Prostate gland (tissue), 2 donors: ENCODE results near the gene ZNF787. TPM values are rescaled to one million over a fixed set of nuclear protein-coding genes. Genes with fewer than 3 reads are reported as not detected.

ENCODE experiments used
- DNase-seq: peaks from one replicate; pipeline ENCODE4 v3.0.0-alpha.2; 2019; ENCODE audit warnings: low spot score
- H3K27ac ChIP-seq, 2 donors: fragments of 200-600 bp; sonication (generic); 2 replicates each; pipeline ENCODE4 v1.5.1; 2017 to 2019
- H3K27me3 ChIP-seq: fragments of 200-600 bp; sonication (generic); replicated peaks from 2 replicates; pipeline ENCODE4 v1.5.1; 2019; ENCODE audit not compliant: insufficient read depth
- H3K36me3 ChIP-seq, 2 donors: fragments of 200-600 bp; sonication (generic); 1 replicate in 1 of 2; 2 replicates in 1 of 2; pipeline versions ENCODE4 v1.5.1 to v1.8.1; 2017 to 2019
- H3K4me1 ChIP-seq: fragments of 200-600 bp; sonication (generic); replicated peaks from 2 replicates; pipeline ENCODE4 v1.5.1; 2019
- H3K4me3 ChIP-seq, 2 donors: fragments of 200-600 bp; sonication (generic); 2 replicates each; pipeline ENCODE4 v1.5.1; 2017 to 2019
- H3K9me3 ChIP-seq: fragments of 200-600 bp; sonication (generic); 2 replicates; pipeline ENCODE4 v1.5.1; 2017
- POLR2A ChIP-seq: fragments of 450-650 bp; IDR thresholded peaks from one replicate; pipeline ENCODE4 v1.6.1; 2016; ENCODE audit warnings: antibody characterized with exemption, mild to moderate bottlenecking
- POLR2AphosphoS5 ChIP-seq: sonication (generic); formaldehyde crosslinking; IDR thresholded peaks from one replicate; pipeline ENCODE4 v1.6.1; 2017; ENCODE audit warnings: antibody characterized with exemption
- WGBS: methylation state at CpG from one replicate; pipeline ENCODE4 v1.1.5; 2018; 5-methylcytosine and 5-hydroxymethylcytosine counted together
- intact Hi-C: fragments of 100-400 bp; cut with DNase I; formaldehyde crosslinking; loops from one replicate; pipeline ENCODE4 v1.14.2; 2022
- total RNA-seq, 2 donors: library from RNA; depleted of rRNA; stranded (reverse); fragments of >200 nt; gene quantifications; one replicate each; pipeline ENCODE4 v1.1.0, GENCODE V29; 2016
- TF ChIP-seq, protein P1 (sequence below), 4 experiments: fragments of 200-600 bp in 2 of 4; fragments of 450-650 bp in 2 of 4; sonication (generic) in 2 of 4; IDR thresholded peaks; 1 replicate in 3 of 4; 2 replicates in 1 of 4; pipeline ENCODE4 v1.5.1; 2016 to 2019; ENCODE audit warnings: antibody characterized with exemption in 4 of 4, mild to moderate bottlenecking in 2 of 4, moderate library complexity in 2 of 4

ZNF787 gene
- total RNA-seq, 2 donors from 2014 or later, result 28.2 to 47.5 TPM

DNA sequence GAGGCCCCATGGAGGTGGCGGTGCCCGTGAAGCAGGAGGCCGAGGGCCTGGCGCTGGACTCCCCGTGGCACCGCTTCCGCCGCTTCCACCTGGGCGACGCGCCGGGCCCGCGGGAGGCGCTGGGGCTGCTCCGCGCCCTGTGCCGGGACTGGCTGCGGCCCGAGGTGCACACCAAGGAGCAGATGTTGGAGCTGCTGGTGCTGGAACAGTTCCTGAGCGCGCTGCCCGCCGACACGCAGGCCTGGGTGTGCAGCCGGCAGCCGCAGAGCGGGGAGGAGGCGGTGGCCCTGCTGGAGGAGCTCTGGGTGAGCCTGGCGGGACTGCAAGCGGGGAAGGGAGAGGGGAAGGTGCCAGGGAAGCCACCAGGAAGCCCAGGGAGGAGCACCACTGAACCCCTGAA, 25.8 kb upstream of the ZNF787 start:
- no peak overlapping the region for H3K4me3 ChIP-seq
- H3K27ac ChIP-seq, result no peak overlapping the region
- intact Hi-C loops, result no loop called here
- no peak for TF ChIP-seq POLR2A
- TF ChIP-seq POLR2AphosphoS5, result no peak
- TF ChIP-seq, protein P1, sequence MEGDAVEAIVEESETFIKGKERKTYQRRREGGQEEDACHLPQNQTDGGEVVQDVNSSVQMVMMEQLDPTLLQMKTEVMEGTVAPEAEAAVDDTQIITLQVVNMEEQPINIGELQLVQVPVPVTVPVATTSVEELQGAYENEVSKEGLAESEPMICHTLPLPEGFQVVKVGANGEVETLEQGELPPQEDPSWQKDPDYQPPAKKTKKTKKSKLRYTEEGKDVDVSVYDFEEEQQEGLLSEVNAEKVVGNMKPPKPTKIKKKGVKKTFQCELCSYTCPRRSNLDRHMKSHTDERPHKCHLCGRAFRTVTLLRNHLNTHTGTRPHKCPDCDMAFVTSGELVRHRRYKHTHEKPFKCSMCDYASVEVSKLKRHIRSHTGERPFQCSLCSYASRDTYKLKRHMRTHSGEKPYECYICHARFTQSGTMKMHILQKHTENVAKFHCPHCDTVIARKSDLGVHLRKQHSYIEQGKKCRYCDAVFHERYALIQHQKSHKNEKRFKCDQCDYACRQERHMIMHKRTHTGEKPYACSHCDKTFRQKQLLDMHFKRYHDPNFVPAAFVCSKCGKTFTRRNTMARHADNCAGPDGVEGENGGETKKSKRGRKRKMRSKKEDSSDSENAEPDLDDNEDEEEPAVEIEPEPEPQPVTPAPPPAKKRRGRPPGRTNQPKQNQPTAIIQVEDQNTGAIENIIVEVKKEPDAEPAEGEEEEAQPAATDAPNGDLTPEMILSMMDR (IDR thresholded peaks at IDR 0.05), result no peak
- no peaks in the 10 kb centered on the region for H3K9me3 ChIP-seq
- H3K4me1 ChIP-seq, result peaks cover 17% of the 10 kb centered on the region
- H3K27me3 ChIP-seq, result no peaks in the 10 kb centered on the region
- H3K36me3 ChIP-seq, result no peaks in the 10 kb centered on the region
- DNase-seq, result no peak
- 93% methylated on average over 26 of the region's 31 CpGs for WGBS

DNA sequence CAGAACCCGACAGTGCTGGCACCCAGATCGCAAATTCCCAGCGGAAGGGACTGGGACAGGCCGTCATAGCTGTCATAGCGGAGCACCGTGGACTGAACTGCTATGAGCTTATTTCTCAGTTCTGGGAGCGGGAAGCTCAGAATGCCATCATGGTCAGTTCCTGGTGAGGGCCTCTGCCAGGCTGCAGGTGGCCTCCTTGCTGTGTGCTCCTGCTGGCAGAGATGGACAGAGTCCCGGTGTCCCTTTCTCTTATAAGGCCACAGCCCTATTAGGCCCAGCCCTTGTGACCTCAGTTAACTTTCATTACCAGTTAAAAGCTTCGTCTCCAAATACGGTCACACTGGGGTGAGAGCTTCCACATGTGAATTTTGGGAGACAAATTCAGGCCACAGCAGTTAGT, 24.6 kb upstream of the ZNF787 start:
- H3K4me3 ChIP-seq, result no peak overlapping the region
- DNase-seq, result no peak
- 86% methylated on average over 10 of the region's 10 CpGs for WGBS
- TF ChIP-seq POLR2A (no peak), POLR2AphosphoS5 (no peak)
- TF ChIP-seq, protein P1 (IDR thresholded peaks at IDR 0.05), result no peak
- peaks cover 19% of the 10 kb centered on the region for H3K4me1 ChIP-seq
- no peaks in the 10 kb centered on the region for H3K27me3 ChIP-seq
- H3K9me3 ChIP-seq, result no peaks in the 10 kb centered on the region
- peak overlapping the region in 1 of 2 donors; percentile 30 for H3K27ac ChIP-seq
- intact Hi-C loops, result no loop called here
- no peaks in the 10 kb centered on the region for H3K36me3 ChIP-seq

DNA sequence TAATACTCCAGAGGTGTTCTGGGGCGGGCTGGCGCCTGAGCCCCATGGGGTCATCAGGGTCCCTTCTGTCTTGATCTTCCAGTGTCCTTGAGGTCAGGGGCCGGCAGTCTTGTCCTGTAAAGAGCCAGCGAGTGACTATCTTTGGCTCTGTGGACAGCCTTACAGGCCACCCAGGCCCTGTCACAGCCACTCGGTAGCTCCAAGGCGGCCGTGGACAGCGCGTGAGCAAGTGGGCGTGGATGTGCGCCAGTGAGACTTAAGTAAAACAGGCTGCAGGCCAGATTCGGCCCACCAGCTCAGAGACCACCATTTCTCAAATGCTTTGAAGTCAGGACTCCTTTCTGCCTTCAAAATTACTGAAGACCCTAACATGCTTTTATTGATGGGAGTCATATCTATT, 23.7 kb upstream of the ZNF787 start:
- no peaks in the 10 kb centered on the region for H3K9me3 ChIP-seq
- TF ChIP-seq, protein P1 (IDR thresholded peaks at IDR 0.05), result no peak
- TF ChIP-seq POLR2AphosphoS5, result no peak
- TF ChIP-seq POLR2A, result no peak
- no peak for DNase-seq
- no peaks in the 10 kb centered on the region for H3K36me3 ChIP-seq
- H3K4me1 ChIP-seq, result peaks cover 19% of the 10 kb centered on the region
- H3K27me3 ChIP-seq, result no peaks in the 10 kb centered on the region
- no peak overlapping the region for H3K27ac ChIP-seq
- intact Hi-C loops, result no loop called here
- WGBS, result 92% methylated on average over 12 of the region's 12 CpGs
- H3K4me3 ChIP-seq, result no peak overlapping the region

DNA sequence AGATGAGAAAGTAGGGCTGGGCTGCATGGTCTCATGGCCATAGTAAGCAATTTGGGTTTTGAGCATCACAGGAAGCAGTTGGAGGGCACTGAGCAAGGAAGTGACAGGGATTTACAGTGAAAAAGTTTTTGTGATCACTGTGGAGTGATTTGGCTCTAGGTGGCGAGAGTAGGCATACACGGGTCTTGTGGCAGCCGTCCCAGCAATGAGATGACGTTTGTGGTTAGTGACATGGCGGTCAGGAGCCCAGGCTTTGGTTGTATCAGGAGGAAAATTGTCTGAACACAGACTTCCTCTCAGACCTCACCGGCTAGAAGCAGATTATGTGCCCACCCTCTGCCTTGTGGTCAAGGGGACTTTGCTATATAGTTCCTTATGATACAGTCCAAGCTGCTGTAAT, 23.3 kb upstream of the ZNF787 start:
- no peak for DNase-seq
- Histone ChIP-seq H3K9me3 (no peaks in the 10 kb centered on the region), H3K36me3 (no peaks in the 10 kb centered on the region), H3K4me3 (no peak overlapping the region), H3K27me3 (no peaks in the 10 kb centered on the region), H3K27ac (no peak overlapping the region), H3K4me1 (peaks cover 19% of the 10 kb centered on the region)
- intact Hi-C loops, result no loop called here
- WGBS, result 57% methylated on average over 6 of the region's 6 CpGs
- TF ChIP-seq POLR2AphosphoS5 (no peak), POLR2A (no peak)
- TF ChIP-seq, protein P1 (IDR thresholded peaks at IDR 0.05), result no peak

DNA sequence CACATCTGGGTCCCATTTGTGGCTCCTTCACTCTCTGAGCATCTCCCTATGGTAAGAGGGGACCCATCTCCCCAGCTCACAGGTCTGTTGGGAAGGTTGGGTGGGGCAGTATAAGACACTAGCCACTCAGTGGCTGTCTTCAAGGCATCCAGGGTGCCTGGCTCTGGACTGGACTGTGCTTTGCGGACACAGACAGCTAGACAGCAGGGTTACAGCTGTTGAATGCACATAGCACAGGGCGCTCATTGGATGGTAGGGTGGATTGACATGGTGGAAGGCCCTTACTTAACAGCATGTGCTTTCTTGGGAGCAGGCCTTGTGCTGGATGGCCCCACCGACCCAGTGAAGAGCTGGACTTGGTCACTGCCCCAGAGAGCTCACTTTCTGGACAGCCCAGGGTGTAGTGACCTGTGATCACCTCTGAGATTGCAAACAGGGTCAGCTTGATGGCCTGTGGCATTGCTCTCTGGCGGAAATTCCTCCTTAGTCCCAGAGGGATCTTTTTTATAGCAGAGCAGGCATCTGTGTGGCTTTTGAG, 21.9 kb upstream of the ZNF787 start:
- intact Hi-C loops, result no loop called here
- peak overlapping the region in 1 of 2 donors; percentile 57 for H3K4me3 ChIP-seq

More for the DNA sequence above, 21.9 kb upstream of the ZNF787 start:
- Histone ChIP-seq H3K4me1 (peaks cover 19% of the 10 kb centered on the region), H3K27ac (peak overlapping the region; percentile 91 to 96), H3K9me3 (no peaks in the 10 kb centered on the region), H3K27me3 (no peaks in the 10 kb centered on the region), H3K36me3 (no peaks in the 10 kb centered on the region)
- no peak for DNase-seq
- WGBS, result 77% methylated on average over 4 of the region's 4 CpGs
- TF ChIP-seq POLR2AphosphoS5 (no peak), POLR2A (no peak)
- TF ChIP-seq, protein P1 (IDR thresholded peaks at IDR 0.05), result no peak
